Stimulated activated CD4-positive, alpha-beta T cell treated with anti-CD3 and anti-CD28 coated beads, Interleukin-4, amount 100 ng/mL, for 4 hours (primary cell): ENCODE data around the gene ASNS.
"Not testable (repeated sequence)": the region's sequence is repeated elsewhere in the genome, so short reads cannot be mapped to it uniquely, and the experiment has no call there.

ENCODE experiments used
- DNase-seq, 2 experiments: peaks; one replicate each; pipeline ENCODE4 v3.0.0-alpha.2; 2020

The ASNS gene, protein sequence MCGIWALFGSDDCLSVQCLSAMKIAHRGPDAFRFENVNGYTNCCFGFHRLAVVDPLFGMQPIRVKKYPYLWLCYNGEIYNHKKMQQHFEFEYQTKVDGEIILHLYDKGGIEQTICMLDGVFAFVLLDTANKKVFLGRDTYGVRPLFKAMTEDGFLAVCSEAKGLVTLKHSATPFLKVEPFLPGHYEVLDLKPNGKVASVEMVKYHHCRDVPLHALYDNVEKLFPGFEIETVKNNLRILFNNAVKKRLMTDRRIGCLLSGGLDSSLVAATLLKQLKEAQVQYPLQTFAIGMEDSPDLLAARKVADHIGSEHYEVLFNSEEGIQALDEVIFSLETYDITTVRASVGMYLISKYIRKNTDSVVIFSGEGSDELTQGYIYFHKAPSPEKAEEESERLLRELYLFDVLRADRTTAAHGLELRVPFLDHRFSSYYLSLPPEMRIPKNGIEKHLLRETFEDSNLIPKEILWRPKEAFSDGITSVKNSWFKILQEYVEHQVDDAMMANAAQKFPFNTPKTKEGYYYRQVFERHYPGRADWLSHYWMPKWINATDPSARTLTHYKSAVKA

GRCh38 chr7:97872025-97872669 lies at the start of gene ASNS:
Gene ASNS, minus strand, starts transcription at chr7:97872408. Its CDS starts 3,252 bp downstream, at chr7:97869156.
- DNase-seq, result peak; percentile 90

GRCh38 chr7:97921254-97921653 lies 49.0 kb upstream of the ASNS start:
- DNase-seq, result not testable (repeated sequence)

DNA sequence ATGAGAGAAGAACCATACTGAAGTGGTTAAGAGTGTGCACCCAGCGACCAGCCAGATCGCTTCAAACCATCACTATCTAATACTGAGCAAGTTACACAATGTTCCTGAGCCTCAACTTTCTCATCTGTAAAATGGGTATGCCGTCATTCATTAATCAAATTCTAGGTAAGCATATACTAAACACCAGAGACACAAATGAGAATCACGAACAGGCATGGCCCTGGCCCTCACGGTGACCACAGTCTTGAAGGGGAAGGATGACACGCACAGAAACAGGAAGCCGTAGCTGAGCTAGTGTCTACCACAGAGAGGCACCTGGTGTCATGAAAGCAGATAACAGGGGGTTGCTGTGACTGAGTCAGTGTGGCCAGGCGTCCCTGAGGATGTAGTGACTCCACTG lies 43.1 kb upstream of the ASNS start:
- DNase-seq, result not testable (repeated sequence)

DNA sequence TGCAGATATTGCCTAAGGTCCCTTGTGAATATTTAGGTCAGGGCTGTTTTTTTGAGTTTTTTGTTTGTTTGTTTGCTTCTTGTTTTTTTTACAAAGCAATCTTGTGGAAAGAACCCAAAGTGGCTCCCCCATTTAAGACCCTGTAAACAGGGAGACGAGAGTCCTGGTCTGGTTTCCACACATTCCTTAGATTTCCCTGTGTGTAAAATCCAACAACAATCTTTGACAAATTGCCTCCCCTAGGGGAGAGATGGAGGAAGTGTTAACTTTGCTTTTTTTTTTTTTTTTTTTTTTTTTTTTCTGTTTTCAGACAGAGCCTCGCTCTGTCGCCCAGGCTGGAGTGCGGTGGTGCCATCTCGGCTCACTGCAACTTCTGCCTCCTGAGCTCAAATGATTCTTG lies 40.1 kb upstream of the ASNS start:
- not testable (repeated sequence) for DNase-seq

- DNase-seq, result not testable (repeated sequence)
Measured at GRCh38 chr7:97896893-97897292, 24.7 kb upstream of the ASNS start.

GRCh38 chr7:97891721-97892120 lies 19.5 kb upstream of the ASNS start:
- DNase-seq, result not testable (repeated sequence)

DNA sequence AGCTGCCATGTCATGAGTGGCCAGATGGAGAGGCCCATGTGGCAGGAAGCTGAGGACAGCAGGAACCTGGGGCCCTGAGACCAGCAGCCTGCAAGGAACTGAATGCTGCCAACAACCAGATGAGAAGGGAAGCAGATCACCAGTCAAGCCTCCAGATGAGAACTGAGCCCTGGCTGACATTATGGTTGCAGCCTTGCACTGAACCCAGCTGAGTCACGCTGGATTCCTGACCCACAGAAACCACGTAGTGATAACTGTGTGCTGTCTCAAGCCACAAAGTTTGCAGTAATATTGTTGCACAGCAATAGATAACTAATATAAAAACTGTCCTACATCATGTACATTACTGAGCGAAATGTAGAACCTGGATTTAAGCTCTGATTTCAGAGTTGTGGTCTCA lies 7.3 kb upstream of the ASNS start:
- DNase-seq, result not testable (repeated sequence)

DNA sequence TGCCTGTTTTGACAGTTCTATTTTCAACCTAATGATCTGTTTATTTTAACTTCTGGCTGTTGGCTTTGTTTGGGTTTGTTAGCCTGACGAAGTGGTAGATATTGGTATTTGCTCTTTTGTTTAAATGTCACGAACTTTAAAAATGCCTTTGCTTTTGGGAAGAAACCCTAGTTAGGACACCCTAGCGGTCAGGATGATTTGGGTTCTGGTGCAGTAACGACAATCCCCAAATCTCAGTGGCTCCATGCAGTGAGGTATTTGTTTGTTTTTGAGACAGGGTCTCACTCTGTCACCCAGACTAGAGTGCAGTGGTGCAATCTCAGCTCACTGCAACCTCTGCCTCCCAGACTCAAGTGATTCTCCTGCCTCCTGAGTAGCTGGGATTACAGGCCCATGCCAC lies 2.7 kb upstream of the ASNS start:
- not testable (repeated sequence) for DNase-seq

- no peak for DNase-seq
Measured at GRCh38 chr7:97873606-97874005, 1.4 kb upstream of the ASNS start.

- peak in 1 of 2 experiments; percentile 41 for DNase-seq
Measured at GRCh38 chr7:97871659-97872024, 566 bp downstream of the ASNS start.

DNA sequence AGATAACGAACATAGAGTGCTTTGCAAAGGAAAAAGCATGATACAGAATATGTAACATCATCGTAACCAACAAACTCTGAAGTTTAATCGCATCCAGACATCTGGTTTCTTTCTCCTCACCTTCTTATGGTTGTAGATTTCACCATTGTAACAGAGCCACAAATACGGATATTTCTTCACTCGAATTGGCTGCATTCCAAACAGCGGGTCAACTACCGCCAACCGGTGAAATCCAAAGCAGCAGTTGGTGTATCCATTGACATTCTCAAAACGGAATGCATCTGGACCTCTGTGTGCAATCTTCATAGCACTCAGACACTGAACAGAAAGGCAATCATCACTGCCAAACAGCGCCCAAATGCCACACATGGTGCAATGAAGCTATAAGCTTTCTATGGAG lies 3.4 kb downstream of the ASNS start:
- no peak for DNase-seq

DNA sequence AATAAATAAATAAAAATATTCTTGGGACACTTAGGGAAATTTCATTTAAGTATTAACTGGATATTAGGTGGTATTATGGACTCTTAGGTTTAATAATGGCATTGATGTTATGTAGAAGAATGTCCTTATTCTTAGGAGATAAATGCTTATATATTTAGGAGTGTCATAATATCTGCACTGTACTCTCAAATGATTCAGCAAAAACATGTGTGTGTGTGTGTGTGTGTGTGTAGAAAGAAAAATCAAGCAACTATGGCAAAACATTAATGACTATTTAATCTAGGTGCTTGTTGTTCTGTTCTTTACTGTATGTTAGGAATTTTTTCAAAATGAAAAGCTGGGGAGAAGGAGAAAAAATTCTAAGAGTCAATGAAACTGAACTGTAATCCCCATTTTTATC lies 3.9 kb downstream of the ASNS start:
- no peak for DNase-seq

DNA sequence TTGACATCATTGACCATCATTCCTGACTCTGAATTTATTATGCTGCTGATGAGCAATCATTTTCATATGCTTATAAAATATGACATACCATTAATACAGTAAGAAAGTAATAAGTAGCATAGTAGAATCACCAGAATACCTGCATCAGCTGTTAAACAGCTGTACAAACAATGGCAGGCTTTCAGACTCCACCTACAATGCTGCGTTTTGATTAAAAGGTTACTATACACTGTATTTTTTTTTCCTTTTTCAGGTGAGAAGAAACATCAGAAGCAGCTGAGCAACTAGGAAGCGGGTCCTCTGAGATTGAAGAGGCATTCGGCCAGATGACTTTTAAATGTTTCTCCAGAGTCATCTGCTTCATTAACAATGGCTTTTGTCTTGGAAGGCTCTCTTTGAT lies 7.1 kb downstream of the ASNS start:
- DNase-seq, result no peak

DNA sequence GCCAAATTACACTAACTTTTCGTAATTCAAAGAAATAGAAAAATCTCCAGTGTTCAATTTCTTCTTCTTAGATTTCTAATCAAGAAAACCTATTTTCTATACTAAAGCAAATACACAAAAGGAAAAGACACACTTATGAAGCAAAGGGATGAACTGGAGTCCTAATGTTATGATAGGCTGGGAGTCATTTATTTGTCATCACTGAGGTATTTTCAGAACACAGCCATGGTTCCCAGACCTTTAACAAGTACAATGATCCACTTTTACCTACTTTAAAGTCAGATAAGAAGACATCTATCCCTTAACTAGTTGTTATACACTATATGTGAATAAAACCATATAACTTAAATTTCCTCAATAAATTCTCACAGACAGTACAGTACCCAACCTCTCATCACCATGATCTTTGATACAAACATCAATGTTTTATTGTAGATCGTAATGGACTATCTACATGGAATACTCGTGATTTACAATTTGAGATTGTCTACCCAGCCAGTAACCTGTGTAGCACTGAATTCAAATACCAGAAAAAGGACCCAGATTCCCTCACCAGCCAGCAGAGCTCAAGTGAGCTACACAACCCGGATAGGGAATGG lies 12.5 kb downstream of the ASNS start:
- no peak for DNase-seq

DNA sequence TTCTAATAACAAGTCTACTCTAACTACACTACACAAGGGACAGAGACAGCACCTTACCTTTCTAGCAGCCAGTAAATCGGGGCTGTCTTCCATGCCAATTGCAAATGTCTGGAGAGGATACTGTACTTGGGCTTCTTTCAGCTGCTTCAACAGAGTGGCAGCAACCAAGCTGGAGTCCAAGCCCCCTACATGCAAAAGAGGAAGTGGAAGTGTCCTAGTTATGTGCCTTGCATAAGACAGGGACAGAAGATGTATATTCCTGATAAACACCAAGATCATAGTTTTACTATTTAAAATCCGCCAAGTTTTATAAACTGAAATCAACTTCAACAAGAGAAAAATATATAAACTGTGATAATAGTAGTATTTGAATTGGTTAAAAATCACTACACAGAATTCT lies 14.0 kb downstream of the ASNS start:
- DNase-seq, result no peak

DNA sequence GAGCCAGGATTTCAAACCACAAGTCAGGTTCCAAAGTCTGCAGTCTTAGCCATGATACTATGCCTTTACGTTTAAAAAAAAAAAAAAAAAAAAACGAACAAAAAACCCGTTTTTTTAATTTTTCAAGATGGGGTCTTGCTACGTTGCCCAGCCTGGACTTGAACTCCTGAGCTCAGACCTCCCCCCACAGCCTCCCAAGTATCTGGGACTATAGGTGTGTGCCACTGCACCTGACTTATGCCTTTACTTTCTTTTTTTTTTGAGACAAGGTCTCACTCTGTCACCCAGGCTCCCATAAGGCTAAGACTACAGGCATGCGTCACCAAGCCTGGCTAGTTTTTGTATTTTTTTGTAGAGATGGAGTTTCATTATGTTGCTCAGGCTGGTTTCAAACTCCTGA lies 14.7 kb downstream of the ASNS start:
- DNase-seq, result no peak

DNA sequence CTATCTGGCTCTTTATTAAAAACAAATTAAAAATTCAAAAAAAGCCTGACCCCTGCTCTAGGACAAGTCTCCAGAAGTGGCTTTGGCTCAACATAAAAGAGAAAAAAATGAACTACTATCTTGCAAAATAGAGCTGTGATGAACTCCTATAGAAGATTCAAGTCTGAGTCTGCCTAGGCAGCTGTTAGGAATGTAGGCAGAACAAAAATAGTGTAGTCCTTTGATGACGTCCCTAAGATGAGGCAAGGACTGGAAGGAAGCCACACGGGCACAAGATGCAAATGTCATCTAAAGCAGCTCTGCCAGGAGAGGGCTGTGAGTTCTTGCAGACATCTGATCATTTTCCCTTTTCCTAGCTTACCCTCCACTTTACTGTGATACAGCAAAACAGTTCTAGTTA lies 20.5 kb downstream of the ASNS start:
- DNase-seq, result no peak

DNA sequence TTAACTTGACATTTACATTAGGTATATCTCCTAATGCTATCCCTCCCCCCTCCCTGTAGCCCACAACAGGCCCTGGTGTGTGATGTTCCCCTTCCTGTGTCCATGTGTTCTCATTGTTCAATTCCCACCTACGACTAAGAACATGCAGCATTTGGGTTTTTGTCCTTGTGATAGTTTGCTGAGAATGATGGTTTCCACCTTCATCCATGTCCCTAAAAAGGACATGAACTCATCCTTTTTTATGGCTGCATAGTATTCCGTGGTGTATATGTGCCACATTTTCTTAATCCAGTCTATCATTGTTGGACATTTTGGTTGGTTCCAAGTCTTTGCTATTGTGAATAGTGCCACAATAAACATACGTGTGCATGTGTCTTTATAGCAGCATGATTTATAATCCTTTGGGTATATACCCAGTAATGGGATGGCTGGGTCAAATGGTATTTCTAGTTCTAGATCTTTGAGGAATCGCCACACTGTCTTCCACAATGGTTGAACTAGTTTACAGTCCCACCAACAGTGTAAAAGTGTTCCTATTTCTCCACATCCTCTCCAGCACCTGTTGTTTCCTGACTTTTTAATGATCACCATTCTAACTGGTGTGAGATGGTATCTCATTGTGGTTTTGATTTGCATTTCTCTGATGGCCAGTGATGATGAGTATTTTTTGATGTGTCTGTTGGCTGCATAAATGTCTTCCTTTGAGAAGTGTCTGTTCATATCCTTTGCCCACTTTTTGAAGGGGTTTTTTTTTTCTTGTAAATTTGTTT lies 21.8 kb downstream of the ASNS start:
- DNase-seq, result not testable (repeated sequence)

DNA sequence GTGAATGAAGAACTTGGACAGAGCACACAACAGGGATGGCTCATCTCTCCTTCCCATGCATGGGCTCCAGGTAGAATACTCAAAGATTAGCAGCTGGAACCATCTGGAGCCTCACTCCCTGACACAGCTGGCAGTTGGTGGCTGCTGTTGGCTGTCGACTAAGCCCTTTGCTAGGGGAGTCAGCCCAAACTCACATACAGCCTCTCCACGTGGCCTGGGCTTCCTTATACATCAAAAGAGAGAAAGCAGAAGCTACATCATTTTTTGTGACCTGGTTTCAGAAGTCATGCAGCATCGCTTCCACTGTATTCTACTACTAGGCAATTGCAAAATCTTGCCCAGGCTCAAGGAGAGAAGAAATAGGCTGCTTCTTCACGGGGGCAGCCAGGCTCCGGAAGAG lies 24.4 kb downstream of the ASNS start:
- DNase-seq, result no peak

GRCh38 chr7:97846945-97847344 lies 25.3 kb downstream of the ASNS start:
- no peak for DNase-seq

GRCh38 chr7:97845622-97846203 lies 26.5 kb downstream of the ASNS start:
- DNase-seq, result no peak

DNA sequence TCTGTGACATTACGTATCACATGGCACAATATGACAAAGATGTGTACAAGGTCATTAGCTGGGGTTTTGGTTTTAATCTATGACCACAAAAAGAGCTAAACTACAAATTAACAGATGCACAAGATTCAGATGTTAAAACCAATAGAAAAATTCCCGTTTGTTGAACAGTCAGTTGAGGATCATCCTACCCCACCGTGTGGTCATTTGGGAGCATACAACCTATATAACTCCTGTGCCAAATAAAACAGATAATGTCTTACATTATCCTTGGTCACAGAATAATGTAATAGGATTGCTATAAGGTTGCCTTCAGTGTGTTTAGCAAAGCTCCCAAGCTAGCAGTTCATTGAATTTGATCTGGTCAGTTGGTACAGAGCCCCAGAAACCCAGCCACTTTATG lies 28.2 kb downstream of the ASNS start:
- no peak for DNase-seq
